ENCODE results near the gene WHRN. TPM values are rescaled to one million over a fixed set of nuclear protein-coding genes. Genes with fewer than 3 reads are reported as not detected.

WHRN gene
- polyA plus RNA-seq, 1 donor from 2014 or later = 2.5 TPM

GRCh38 chr9:114456929-114457328 lies 48.3 kb downstream of the WHRN start:
- H3K4me2 ChIP-seq (ENCODE audit: low read length) = no peak overlapping the region
- H3K79me2 ChIP-seq (replicated peaks; ENCODE audit: insufficient read depth, low read length) = no peaks in the 10 kb centered on the region
- H4K20me1 ChIP-seq (ENCODE audit: insufficient read depth) = no peaks in the 10 kb centered on the region
- no peak overlapping the region for H3K9ac ChIP-seq (ENCODE audit: low read length)
- H3F3A ChIP-seq (ENCODE audit: insufficient read depth, low read length, poor library complexity, severe bottlenecking) = no peaks in the 10 kb centered on the region
- TF ChIP-seq REST (IDR thresholded peaks at IDR 0.05; ENCODE audit: borderline replicate concordance) = no peak
- TF ChIP-seq POLR2AphosphoS5 (IDR thresholded peaks at IDR 0.05) = no peak
- no peak for TF ChIP-seq RAD21 (conservative IDR thresholded peaks at IDR 0.05)
- no peak for TF ChIP-seq CTCF (IDR thresholded peaks at IDR 0.05; ENCODE audit: poor library complexity, severe bottlenecking)
- no peak for TF ChIP-seq EZH2 (IDR thresholded peaks at IDR 0.05; ENCODE audit: borderline replicate concordance, insufficient read depth, low read length, poor library complexity, severe bottlenecking)
- TF ChIP-seq EP300 (conservative IDR thresholded peaks at IDR 0.05; ENCODE audit: poor library complexity, severe bottlenecking) = no peak
- no peak for TF ChIP-seq TAF1 (IDR thresholded peaks at IDR 0.05; ENCODE audit: low read depth)
- TF ChIP-seq MXI1 (conservative IDR thresholded peaks at IDR 0.05; ENCODE audit: poor library complexity, severe bottlenecking) = no peak
- TF ChIP-seq SMC3 (conservative IDR thresholded peaks at IDR 0.05; ENCODE audit: poor library complexity) = no peak
- no peak overlapping the region for H3K27ac ChIP-seq (ENCODE audit: low read length)
- no peaks in the 10 kb centered on the region for H3K27me3 ChIP-seq (ENCODE audit: insufficient read depth, low read depth, low read length)
- no peaks in the 10 kb centered on the region for H3K9me3 ChIP-seq (ENCODE audit: low read length)
- H3K9me2 ChIP-seq (ENCODE audit: insufficient read depth, low read length) = no peaks in the 10 kb centered on the region
- no peak overlapping the region for H3K4me3 ChIP-seq (ENCODE audit: low read length)
- no peaks in the 10 kb centered on the region for H3K36me3 ChIP-seq (ENCODE audit: insufficient read depth, low read length)
- H2AFZ ChIP-seq (ENCODE audit: low read depth, low read length) = no peak overlapping the region

DNA sequence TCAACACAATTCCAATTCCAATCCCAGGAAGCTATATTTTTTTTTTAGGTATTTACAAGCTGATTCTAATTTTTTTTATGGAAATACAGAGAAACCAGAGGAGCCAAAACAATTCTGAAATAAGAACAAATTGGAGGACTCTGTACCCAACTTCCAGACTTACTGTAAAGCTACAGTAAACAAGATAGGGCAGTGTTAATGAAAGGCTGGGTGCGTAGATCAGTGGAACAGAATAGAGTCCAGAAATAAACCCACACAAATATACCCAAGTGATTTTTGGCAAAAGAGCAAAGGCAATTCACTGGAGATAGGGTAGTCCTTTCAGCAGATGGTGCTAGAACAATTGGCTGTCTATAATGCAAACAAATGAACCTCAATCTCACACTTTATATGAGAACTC lies 50.6 kb downstream of the WHRN start:
- TF ChIP-seq REST (IDR thresholded peaks at IDR 0.05; ENCODE audit: borderline replicate concordance) (no peak), EP300 (conservative IDR thresholded peaks at IDR 0.05; ENCODE audit: poor library complexity, severe bottlenecking) (no peak), RAD21 (conservative IDR thresholded peaks at IDR 0.05) (no peak), EZH2 (IDR thresholded peaks at IDR 0.05; ENCODE audit: borderline replicate concordance, insufficient read depth, low read length, poor library complexity, severe bottlenecking) (no peak), SMC3 (conservative IDR thresholded peaks at IDR 0.05; ENCODE audit: poor library complexity) (no peak), CTCF (IDR thresholded peaks at IDR 0.05; ENCODE audit: poor library complexity, severe bottlenecking) (no peak), MXI1 (conservative IDR thresholded peaks at IDR 0.05; ENCODE audit: poor library complexity, severe bottlenecking) (no peak), POLR2AphosphoS5 (IDR thresholded peaks at IDR 0.05) (no peak), TAF1 (IDR thresholded peaks at IDR 0.05; ENCODE audit: low read depth) (no peak)

More for the DNA sequence above, 50.6 kb downstream of the WHRN start:
- H3F3A ChIP-seq (ENCODE audit: insufficient read depth, low read length, poor library complexity, severe bottlenecking) = no peaks in the 10 kb centered on the region
- H3K4me2 ChIP-seq (ENCODE audit: low read length) = no peak overlapping the region
- H3K36me3 ChIP-seq (ENCODE audit: insufficient read depth, low read length) = no peaks in the 10 kb centered on the region
- no peaks in the 10 kb centered on the region for H3K79me2 ChIP-seq (replicated peaks; ENCODE audit: insufficient read depth, low read length)
- no peaks in the 10 kb centered on the region for H3K9me3 ChIP-seq (ENCODE audit: low read length)
- no peak overlapping the region for H2AFZ ChIP-seq (ENCODE audit: low read depth, low read length)
- H3K27me3 ChIP-seq (ENCODE audit: insufficient read depth, low read depth, low read length) = no peaks in the 10 kb centered on the region
- H4K20me1 ChIP-seq (ENCODE audit: insufficient read depth) = no peaks in the 10 kb centered on the region
- no peak overlapping the region for H3K27ac ChIP-seq (ENCODE audit: low read length)
- H3K4me3 ChIP-seq (ENCODE audit: low read length) = no peak overlapping the region
- H3K9me2 ChIP-seq (ENCODE audit: insufficient read depth, low read length) = no peaks in the 10 kb centered on the region
- no peak overlapping the region for H3K9ac ChIP-seq (ENCODE audit: low read length)

Measured in neural cell (in vitro differentiated cells).